ENCODE measurements around the gene TOMM22.
A peak's percentile ranks its signal among the peaks of the same experiment; 100 is the strongest.

The TOMM22 gene

GRCh38 chr22:38655519-38656255, 26.1 kb upstream of the TOMM22 start:
- no peaks in the 10 kb centered on the region for H3K4me1 ChIP-seq (ENCODE audit: control insufficient read depth, insufficient read depth, low read length, unreplicated experiment)
- H3K27ac ChIP-seq (ENCODE audit: low read depth, low read length): peak overlapping the region; percentile 97
- H3K27me3 ChIP-seq (ENCODE audit: insufficient read depth, low read length): no peaks in the 10 kb centered on the region
- no peaks in the 10 kb centered on the region for H3K36me3 ChIP-seq (ENCODE audit: insufficient read depth, low read length)
- H3K4me3 ChIP-seq (ENCODE audit: low read depth, low read length): peak overlapping the region; percentile 95
- H2AFZ ChIP-seq (ENCODE audit: low read length, unreplicated experiment): peak overlapping the region; percentile 96
- peaks cover 4% of the 10 kb centered on the region for H3K79me2 ChIP-seq (ENCODE audit: control insufficient read depth, insufficient read depth, low read length, unreplicated experiment)

- Histone ChIP-seq H3K27ac (ENCODE audit: low read depth, low read length) (peak within 1 kb of the TSS; percentile 97), H3K4me1 (ENCODE audit: control insufficient read depth, insufficient read depth, low read length, unreplicated experiment) (no peaks in the 10 kb centered on the region), H3K27me3 (ENCODE audit: insufficient read depth, low read length) (no peaks in the 10 kb centered on the region), H3K36me3 (ENCODE audit: insufficient read depth, low read length) (no peaks in the 10 kb centered on the region), H3K4me3 (ENCODE audit: low read depth, low read length) (peak within 1 kb of the TSS; percentile 95), H3K79me2 (ENCODE audit: control insufficient read depth, insufficient read depth, low read length, unreplicated experiment) (peaks cover 4% of the 10 kb centered on the region), H2AFZ (ENCODE audit: low read length, unreplicated experiment) (peak within 1 kb of the TSS; percentile 96)
These were observed 25.3 kb upstream of the TOMM22 start, which contains the start of the genes CBY1 and FAM227A for GRCh38 chr22:38656256-38657044. TSS of gene CBY1 (plus strand) at chr22:38656638. CDS start at chr22:38668055, 11,417 bp downstream. TSS of gene FAM227A (minus strand) at chr22:38656392. CDS start at chr22:38650168, 6,224 bp downstream.

- Histone ChIP-seq H3K4me3 (ENCODE audit: low read depth, low read length) (peak overlapping the region; percentile 95), H3K36me3 (ENCODE audit: insufficient read depth, low read length) (no peaks in the 10 kb centered on the region), H3K4me1 (ENCODE audit: control insufficient read depth, insufficient read depth, low read length, unreplicated experiment) (no peaks in the 10 kb centered on the region), H3K79me2 (ENCODE audit: control insufficient read depth, insufficient read depth, low read length, unreplicated experiment) (peaks cover 4% of the 10 kb centered on the region), H3K27ac (ENCODE audit: low read depth, low read length) (peak overlapping the region; percentile 97), H3K27me3 (ENCODE audit: insufficient read depth, low read length) (no peaks in the 10 kb centered on the region), H2AFZ (ENCODE audit: low read length, unreplicated experiment) (no peak overlapping the region)
These were observed 24.5 kb upstream of the TOMM22 start for GRCh38 chr22:38657045-38657909.

- H3K27ac ChIP-seq (ENCODE audit: low read depth, low read length): no peak overlapping the region
- no peaks in the 10 kb centered on the region for H3K36me3 ChIP-seq (ENCODE audit: insufficient read depth, low read length)
- H3K79me2 ChIP-seq (ENCODE audit: control insufficient read depth, insufficient read depth, low read length, unreplicated experiment): no peaks in the 10 kb centered on the region
- H3K4me3 ChIP-seq (ENCODE audit: low read depth, low read length): no peak overlapping the region
- H2AFZ ChIP-seq (ENCODE audit: low read length, unreplicated experiment): no peak overlapping the region
- no peaks in the 10 kb centered on the region for H3K27me3 ChIP-seq (ENCODE audit: insufficient read depth, low read length)
- H3K4me1 ChIP-seq (ENCODE audit: control insufficient read depth, insufficient read depth, low read length, unreplicated experiment): no peaks in the 10 kb centered on the region
These were observed 6.9 kb upstream of the TOMM22 start for GRCh38 chr22:38674888-38675287.

GRCh38 chr22:38675833-38676232, 5.9 kb upstream of the TOMM22 start:
- Histone ChIP-seq H3K79me2 (ENCODE audit: control insufficient read depth, insufficient read depth, low read length, unreplicated experiment) (no peaks in the 10 kb centered on the region), H3K36me3 (ENCODE audit: insufficient read depth, low read length) (no peaks in the 10 kb centered on the region), H3K27me3 (ENCODE audit: insufficient read depth, low read length) (no peaks in the 10 kb centered on the region), H2AFZ (ENCODE audit: low read length, unreplicated experiment) (no peak overlapping the region), H3K4me3 (ENCODE audit: low read depth, low read length) (no peak overlapping the region), H3K4me1 (ENCODE audit: control insufficient read depth, insufficient read depth, low read length, unreplicated experiment) (no peaks in the 10 kb centered on the region), H3K27ac (ENCODE audit: low read depth, low read length) (no peak overlapping the region)

GRCh38 chr22:38684895-38685294, 3.1 kb downstream of the TOMM22 start:
- H3K79me2 ChIP-seq (ENCODE audit: control insufficient read depth, insufficient read depth, low read length, unreplicated experiment): peaks cover 19% of the 10 kb centered on the region
- peaks cover 3% of the 10 kb centered on the region for H3K4me1 ChIP-seq (ENCODE audit: control insufficient read depth, insufficient read depth, low read length, unreplicated experiment)
- H2AFZ ChIP-seq (ENCODE audit: low read length, unreplicated experiment): no peak overlapping the region
- no peaks in the 10 kb centered on the region for H3K36me3 ChIP-seq (ENCODE audit: insufficient read depth, low read length)
- H3K27me3 ChIP-seq (ENCODE audit: insufficient read depth, low read length): no peaks in the 10 kb centered on the region
- no peak overlapping the region for H3K4me3 ChIP-seq (ENCODE audit: low read depth, low read length)
- no peak overlapping the region for H3K27ac ChIP-seq (ENCODE audit: low read depth, low read length)

- Histone ChIP-seq H3K36me3 (ENCODE audit: insufficient read depth, low read length) (no peaks in the 10 kb centered on the region), H2AFZ (ENCODE audit: low read length, unreplicated experiment) (no peak overlapping the region), H3K4me3 (ENCODE audit: low read depth, low read length) (no peak overlapping the region), H3K27me3 (ENCODE audit: insufficient read depth, low read length) (no peaks in the 10 kb centered on the region), H3K27ac (ENCODE audit: low read depth, low read length) (no peak overlapping the region), H3K4me1 (ENCODE audit: control insufficient read depth, insufficient read depth, low read length, unreplicated experiment) (peaks cover 3% of the 10 kb centered on the region), H3K79me2 (ENCODE audit: control insufficient read depth, insufficient read depth, low read length, unreplicated experiment) (peaks cover 19% of the 10 kb centered on the region)
These were observed 4.0 kb downstream of the TOMM22 start for GRCh38 chr22:38685761-38686160.

- Histone ChIP-seq H3K79me2 (ENCODE audit: control insufficient read depth, insufficient read depth, low read length, unreplicated experiment) (peaks cover 39% of the 10 kb centered on the region), H3K4me1 (ENCODE audit: control insufficient read depth, insufficient read depth, low read length, unreplicated experiment) (peaks cover 4% of the 10 kb centered on the region), H2AFZ (ENCODE audit: low read length, unreplicated experiment) (no peak overlapping the region), H3K27ac (ENCODE audit: low read depth, low read length) (no peak overlapping the region), H3K4me3 (ENCODE audit: low read depth, low read length) (no peak overlapping the region), H3K27me3 (ENCODE audit: insufficient read depth, low read length) (no peaks in the 10 kb centered on the region), H3K36me3 (ENCODE audit: insufficient read depth, low read length) (no peaks in the 10 kb centered on the region)
These were observed 7.9 kb downstream of the TOMM22 start for GRCh38 chr22:38689651-38690050.

- Histone ChIP-seq H3K4me1 (ENCODE audit: control insufficient read depth, insufficient read depth, low read length, unreplicated experiment) (peaks cover 36% of the 10 kb centered on the region), H3K27me3 (ENCODE audit: insufficient read depth, low read length) (no peaks in the 10 kb centered on the region), H3K4me3 (ENCODE audit: low read depth, low read length) (no peak overlapping the region), H2AFZ (ENCODE audit: low read length, unreplicated experiment) (no peak overlapping the region), H3K27ac (ENCODE audit: low read depth, low read length) (peak overlapping the region; percentile 12; the same call in 1 of the 2 replicates), H3K36me3 (ENCODE audit: insufficient read depth, low read length) (no peaks in the 10 kb centered on the region), H3K79me2 (ENCODE audit: control insufficient read depth, insufficient read depth, low read length, unreplicated experiment) (peaks cover 75% of the 10 kb centered on the region)
These were observed 12.3 kb downstream of the TOMM22 start for GRCh38 chr22:38694049-38694448.

- Histone ChIP-seq H3K36me3 (ENCODE audit: insufficient read depth, low read length) (no peaks in the 10 kb centered on the region), H3K79me2 (ENCODE audit: control insufficient read depth, insufficient read depth, low read length, unreplicated experiment) (peaks cover 80% of the 10 kb centered on the region), H2AFZ (ENCODE audit: low read length, unreplicated experiment) (no peak overlapping the region), H3K27me3 (ENCODE audit: insufficient read depth, low read length) (no peaks in the 10 kb centered on the region), H3K4me3 (ENCODE audit: low read depth, low read length) (no peak overlapping the region), H3K27ac (ENCODE audit: low read depth, low read length) (no peak overlapping the region), H3K4me1 (ENCODE audit: control insufficient read depth, insufficient read depth, low read length, unreplicated experiment) (peaks cover 36% of the 10 kb centered on the region)
These were observed 13.2 kb downstream of the TOMM22 start for GRCh38 chr22:38694940-38695339.
